NCI-H187 (cell line): ENCODE measurements around the gene PPM1A.
A peak's percentile ranks its signal among the peaks of the same experiment; 100 is the strongest.

ENCODE experiments used
- DNase-seq, 2 experiments: peaks; one replicate each; lab custom pipeline; 2025; lab: John Stamatoyannopoulos, UW

PPM1A gene

GRCh38 chr14:60227291-60227690 is 21.7 kb upstream of the PPM1A start:
- DNase-seq, result no peak

GRCh38 chr14:60229614-60230013 is 19.4 kb upstream of the PPM1A start:
- no peak for DNase-seq

- no peak for DNase-seq
Observed at GRCh38 chr14:60232185-60232584, 16.8 kb upstream of the PPM1A start.

GRCh38 chr14:60233251-60233650 is 15.8 kb upstream of the PPM1A start:
- no peak for DNase-seq

DNA sequence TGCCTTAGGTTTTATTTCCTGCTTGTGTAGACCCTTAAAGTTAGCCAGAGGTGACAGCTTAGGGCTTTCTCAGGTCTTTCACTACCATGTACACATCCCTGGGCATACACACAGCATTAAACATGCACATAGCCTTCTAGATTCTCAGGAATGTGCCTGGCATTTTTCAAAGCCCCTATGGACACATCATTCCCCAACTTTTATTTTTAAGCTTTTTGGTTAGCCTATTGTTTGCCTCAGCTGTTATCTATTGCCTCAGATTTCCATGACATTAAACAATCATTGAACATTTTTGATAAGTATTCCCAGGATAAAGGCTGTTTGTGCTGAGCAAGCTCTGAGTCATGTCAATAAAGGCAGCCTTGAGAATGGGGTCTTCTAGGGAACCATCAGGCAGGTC is 15.1 kb upstream of the PPM1A start:
- DNase-seq, result no peak

DNA sequence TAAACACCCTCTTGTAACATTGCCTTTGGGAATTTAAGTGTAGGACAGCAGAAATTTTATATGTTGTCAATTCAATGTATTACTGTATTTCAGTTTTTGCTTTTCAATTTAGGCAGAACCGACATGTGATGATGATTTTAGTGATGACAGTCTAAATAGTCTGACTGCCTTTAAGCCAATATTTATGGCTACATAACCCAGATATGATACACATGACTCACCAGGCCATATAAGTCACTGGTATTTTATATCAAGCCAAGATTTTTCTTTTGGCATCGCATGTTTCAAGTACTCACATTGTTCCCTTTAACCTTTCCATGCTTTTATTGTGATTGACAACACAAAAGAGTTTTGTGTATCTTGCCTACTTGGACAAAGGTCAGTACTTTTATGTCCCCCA is 13.6 kb upstream of the PPM1A start:
- DNase-seq, result no peak

DNA sequence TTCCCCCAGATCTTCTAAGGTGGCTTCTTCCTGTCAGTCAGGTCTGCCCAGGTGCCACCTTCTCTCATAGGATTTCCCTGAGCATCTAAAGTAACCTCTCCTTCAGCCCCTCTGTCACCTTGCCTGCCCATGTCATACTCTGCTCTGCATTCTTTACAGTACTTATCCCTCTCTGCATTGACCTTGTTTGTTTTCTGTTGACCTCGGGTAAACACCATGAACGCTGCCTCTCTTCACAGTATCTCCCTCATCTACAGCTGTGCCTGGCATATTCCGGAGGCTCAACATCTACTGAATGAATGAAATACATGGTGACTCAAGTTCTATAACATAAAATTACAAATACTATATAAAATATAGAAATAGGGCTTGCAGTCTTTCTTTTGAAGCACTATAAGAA is 10.1 kb upstream of the PPM1A start:
- DNase-seq, result no peak

GRCh38 chr14:60240139-60240856 is 8.7 kb upstream of the PPM1A start:
- DNase-seq, result no peak

- no peak for DNase-seq
Observed at GRCh38 chr14:60241091-60241490, 7.9 kb upstream of the PPM1A start.

DNA sequence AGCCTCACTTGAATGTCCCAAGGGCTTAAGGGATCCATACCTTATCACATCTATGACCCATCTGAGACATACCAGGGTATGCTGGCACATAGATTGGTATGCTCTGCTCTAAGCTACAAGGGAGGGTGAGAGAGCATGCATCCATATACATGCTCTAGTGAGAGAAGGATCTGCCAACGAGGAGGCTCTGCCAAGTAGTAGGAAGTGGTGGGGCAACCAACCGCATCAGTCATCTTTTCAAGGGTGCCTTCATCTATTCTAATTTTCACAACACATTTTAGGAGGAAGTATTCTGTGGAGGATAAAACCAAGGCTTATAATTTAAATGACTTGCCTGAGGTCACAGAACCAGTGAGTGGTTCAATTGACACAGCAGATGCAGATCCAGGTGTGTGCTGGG is 6.6 kb upstream of the PPM1A start:
- no peak for DNase-seq

- no peak for DNase-seq
Observed at GRCh38 chr14:60245380-60246177, 3.4 kb upstream of the PPM1A start.

- DNase-seq, result peak; percentile 81 to 99
Observed at GRCh38 chr14:60247994-60248696, 876 bp upstream of the PPM1A start.

GRCh38 chr14:60249321-60250256 is 568 bp downstream of the PPM1A start:
- DNase-seq, result peak in 1 of 2 experiments; percentile 83

- DNase-seq, result peak in 1 of 2 experiments; percentile 32
Observed at GRCh38 chr14:60250257-60251035, 1.4 kb downstream of the PPM1A start.

- DNase-seq, result no peak
Observed at GRCh38 chr14:60251877-60252276, 2.9 kb downstream of the PPM1A start.

- no peak for DNase-seq
Observed at GRCh38 chr14:60252630-60253029, 3.6 kb downstream of the PPM1A start.

GRCh38 chr14:60253649-60254048 is 4.6 kb downstream of the PPM1A start:
- DNase-seq, result no peak

DNA sequence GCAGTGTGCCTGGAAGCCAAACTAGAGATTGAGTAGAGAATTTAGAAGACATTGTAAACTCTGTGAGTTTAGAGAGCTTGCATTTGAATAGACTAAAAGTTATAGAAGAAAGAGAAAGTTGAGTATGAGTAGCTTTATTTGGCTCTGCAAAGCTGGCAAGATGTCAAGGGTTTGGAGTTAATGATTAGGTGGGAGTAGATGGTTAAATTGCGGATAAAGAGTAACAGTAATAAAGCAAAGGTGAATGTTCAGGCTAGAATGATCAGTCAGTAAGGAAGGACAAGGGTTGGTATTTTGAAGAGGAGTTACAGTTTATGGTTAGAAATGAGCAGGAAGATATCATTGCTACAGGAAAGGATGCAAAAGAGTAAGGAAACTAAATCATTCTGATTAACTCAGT is 5.2 kb downstream of the PPM1A start:
- DNase-seq, result no peak

- no peak for DNase-seq
Observed at GRCh38 chr14:60257865-60258264, 8.8 kb downstream of the PPM1A start.

- no peak for DNase-seq
Observed at GRCh38 chr14:60265163-60265562, 16.1 kb downstream of the PPM1A start.
